Vagina (tissue), 2 donors: Measurements from ENCODE around the gene SH3RF1.

ENCODE experiments used
- POLR2A ChIP-seq, 2 donors: fragments of 450-650 bp; IDR thresholded peaks; one replicate each; pipeline ENCODE4 v1.6.1; 2017; ENCODE audit warnings: antibody characterized with exemption in 2 of 2, mild to moderate bottlenecking in 2 of 2, moderate library complexity in 2 of 2
- POLR2AphosphoS5 ChIP-seq, 2 donors: sonication (generic); formaldehyde crosslinking; IDR thresholded peaks; one replicate each; pipeline ENCODE4 v1.9.0; 2017; ENCODE audit warnings: antibody characterized with exemption in 2 of 2, mild to moderate bottlenecking in 2 of 2, low read depth in 1 of 2; ENCODE audit not compliant: insufficient read depth in 1 of 2
- TF ChIP-seq, protein P1 (sequence below), 3 experiments: fragments of 450-650 bp in 2 of 3; fragments of 200-600 bp in 1 of 3; sonication (generic) in 1 of 3; IDR thresholded peaks; one replicate each; pipeline ENCODE4 v1.5.1; 2017 to 2019; ENCODE audit warnings: antibody characterized with exemption in 3 of 3, mild to moderate bottlenecking in 2 of 3, moderate library complexity in 2 of 3

DNA sequence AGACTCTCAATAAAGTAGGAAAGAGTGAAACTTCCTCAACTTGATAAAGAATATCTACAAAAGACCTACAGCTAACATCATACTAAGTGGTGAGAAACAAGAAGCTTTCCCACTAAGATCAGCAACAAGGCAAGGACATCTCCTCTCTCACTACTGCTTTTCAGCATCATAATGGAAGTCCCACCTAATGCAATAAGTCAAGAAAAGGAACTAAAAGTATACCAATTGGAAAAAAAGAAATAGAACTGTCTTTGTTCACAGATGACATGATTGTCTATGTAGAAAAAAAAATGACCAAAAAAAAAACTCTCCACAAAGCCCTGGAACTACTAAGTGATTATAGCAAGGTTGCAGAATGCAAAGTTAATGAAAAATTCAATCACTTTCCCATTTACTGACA, 25.1 kb upstream of the SH3RF1 start:
- TF ChIP-seq, protein P1, sequence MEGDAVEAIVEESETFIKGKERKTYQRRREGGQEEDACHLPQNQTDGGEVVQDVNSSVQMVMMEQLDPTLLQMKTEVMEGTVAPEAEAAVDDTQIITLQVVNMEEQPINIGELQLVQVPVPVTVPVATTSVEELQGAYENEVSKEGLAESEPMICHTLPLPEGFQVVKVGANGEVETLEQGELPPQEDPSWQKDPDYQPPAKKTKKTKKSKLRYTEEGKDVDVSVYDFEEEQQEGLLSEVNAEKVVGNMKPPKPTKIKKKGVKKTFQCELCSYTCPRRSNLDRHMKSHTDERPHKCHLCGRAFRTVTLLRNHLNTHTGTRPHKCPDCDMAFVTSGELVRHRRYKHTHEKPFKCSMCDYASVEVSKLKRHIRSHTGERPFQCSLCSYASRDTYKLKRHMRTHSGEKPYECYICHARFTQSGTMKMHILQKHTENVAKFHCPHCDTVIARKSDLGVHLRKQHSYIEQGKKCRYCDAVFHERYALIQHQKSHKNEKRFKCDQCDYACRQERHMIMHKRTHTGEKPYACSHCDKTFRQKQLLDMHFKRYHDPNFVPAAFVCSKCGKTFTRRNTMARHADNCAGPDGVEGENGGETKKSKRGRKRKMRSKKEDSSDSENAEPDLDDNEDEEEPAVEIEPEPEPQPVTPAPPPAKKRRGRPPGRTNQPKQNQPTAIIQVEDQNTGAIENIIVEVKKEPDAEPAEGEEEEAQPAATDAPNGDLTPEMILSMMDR (IDR thresholded peaks at IDR 0.05): no peak
- TF ChIP-seq POLR2A (IDR thresholded peaks at IDR 0.05) (no peak), POLR2AphosphoS5 (IDR thresholded peaks at IDR 0.05; ENCODE audit: insufficient read depth in 1 of 2, low read depth in 1 of 2) (no peak)
